Globus pallidus (tissue), 1 donor: ENCODE data around the gene UBE4B.

Experiments used
- DNase-seq: peaks from one replicate; pipeline ENCODE4 v3.0.0-alpha.2; 2015; ENCODE audit warnings: low spot score

Gene UBE4B

DNA sequence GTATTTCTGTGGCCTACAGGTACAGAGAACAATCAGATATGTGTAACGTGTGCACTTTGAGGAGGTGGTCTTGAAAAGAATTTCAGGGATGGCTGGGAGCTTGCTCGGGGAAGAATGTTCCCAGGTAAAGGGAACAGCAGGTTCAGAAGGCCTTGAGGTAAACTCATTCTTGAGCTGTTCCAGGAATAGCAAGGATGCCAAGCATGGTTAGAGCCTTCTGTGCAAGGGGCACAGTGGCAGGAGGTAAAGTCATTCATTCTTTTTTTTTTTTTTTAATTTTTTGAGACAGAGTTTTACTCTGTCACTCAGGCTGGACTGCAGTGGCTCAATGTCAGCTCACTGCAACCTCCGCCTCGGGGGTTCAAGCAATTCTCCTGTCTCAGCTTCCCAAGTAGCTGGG lies 10.0 kb downstream of the UBE4B start:
- DNase-seq = no peak

DNA sequence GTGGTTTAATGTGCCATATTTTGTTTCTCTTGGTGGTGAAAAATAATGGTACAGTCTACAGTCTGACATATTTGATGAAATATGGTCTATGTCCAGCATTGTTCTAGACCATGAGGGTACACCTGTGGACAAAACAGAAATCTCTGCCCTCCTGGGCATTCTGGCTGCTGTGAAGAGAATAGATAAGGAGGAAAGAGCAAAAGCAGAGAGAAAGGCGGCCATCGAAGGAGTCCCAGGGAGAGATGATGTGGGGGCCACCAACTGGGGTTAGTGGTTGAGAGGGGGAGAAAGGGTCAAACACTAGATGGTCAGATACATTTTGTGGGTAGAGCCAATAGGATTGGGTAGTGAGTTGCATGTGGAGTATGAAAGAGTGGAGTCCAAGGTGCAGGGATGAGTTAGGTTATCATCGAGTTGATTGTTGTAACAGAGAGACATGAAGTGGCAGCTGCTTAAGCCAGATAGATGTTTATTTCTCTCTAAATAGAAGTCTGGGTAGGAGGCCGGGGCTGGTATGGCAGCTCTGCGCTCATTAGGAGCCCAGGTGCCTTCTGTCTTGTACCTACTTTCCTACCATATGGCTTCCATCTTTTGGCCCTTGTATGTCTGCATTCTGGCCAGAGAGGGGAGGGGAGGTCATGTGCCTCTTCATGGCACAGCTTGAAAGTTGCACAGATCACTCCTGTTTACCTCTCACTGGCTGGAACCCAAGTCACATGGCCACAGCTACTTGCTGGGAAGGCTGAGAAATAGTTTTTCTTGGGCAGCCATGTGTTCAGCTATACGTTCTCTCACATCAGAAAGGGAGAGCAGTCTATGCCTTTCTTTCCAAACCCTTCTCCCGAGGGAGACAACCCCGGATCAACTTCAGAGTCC lies 13.0 kb downstream of the UBE4B start:
- no peak for DNase-seq

DNA sequence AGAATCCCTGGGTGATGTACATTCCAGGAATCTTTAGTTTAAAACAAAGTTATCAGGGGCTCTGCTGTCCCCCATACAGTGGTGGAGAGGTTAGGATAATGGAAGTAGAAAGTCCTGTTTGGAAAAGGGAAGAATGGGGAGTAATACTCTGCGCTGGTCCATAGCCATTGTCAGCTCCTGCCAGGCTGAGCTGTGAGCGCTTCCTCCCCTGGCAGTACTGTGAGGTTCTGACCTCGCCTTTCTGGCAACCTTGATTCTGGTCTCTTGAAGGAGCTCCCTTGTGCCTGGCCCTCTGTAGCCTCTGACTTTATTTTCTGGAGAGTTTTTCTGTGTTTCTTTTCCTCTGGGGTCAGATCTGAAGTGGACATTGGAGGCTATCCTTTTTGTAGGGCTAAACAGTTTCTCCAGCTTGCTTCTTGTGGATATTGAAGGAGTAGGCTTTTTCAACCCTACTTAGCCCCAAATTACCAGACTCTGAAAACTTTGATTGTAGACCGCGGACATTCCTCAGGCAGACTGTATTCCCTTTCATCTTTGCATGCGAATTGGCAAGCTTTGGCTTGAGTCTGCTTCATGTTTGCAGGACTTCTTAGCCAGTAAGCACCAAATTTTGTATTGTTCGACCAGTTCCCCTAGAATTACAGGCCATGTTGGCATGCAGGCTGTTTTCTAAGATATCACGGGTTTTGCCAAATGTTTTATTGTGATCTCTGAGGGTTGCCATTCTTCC lies 13.8 kb downstream of the UBE4B start:
- no peak for DNase-seq

DNA sequence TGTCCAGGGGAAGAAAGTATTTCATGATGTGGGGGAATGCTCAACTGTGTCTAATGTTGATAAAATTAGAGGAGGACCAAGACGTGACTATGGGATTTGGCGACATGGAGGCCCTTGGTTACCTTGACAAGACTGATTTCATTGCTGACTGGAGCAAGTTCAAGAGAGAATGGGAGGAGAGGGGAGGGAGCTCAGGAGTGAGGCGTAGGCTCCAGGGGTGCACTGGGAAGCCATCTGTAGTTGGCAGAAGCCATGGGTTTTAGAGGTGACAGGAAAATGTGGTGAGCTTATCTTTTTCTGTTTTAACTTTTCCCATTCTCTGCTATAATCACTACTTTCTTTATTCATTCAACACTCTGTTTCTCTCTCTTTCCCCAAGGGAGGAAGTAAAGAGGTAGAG lies 15.8 kb downstream of the UBE4B start:
- no peak for DNase-seq

DNA sequence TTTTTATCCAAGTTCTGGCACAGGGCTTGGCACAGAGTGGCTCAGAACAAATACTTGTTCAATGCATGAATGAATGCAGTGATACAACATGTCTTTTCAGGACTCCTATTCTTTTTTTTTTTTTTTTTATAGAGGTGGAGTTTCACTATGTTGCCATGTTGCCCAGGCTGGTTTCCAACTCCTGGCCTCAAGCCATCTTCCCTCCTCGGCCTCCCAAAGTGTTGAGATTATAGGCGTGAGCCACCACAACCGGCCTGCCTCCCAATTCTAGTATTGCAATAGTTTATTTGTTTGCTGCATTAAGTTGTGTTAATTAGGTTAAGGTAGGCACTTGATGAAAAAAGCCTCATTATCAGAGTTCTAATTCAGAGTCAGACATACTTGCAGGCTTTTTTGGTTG lies 17.9 kb downstream of the UBE4B start:
- no peak for DNase-seq

DNA sequence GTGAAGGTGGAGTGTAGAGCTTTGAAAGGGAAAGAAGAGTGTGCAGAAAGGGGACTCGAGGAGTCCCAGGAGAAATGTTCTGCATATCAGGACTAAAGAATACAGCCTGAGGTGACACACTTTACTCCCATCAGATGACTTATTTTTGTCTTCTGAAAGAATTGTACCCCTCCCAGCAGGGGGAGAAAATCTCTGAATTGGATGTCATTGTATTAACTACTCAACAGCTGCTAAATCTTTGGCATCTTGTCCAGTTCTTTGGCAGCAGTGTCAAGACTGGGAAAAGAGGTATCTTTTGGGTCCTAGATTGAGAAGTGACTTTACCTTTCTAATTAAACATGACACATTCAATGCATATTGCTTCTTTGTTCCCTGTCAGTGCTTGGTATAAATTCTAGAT lies 18.9 kb downstream of the UBE4B start:
- DNase-seq = peak; percentile 35

DNA sequence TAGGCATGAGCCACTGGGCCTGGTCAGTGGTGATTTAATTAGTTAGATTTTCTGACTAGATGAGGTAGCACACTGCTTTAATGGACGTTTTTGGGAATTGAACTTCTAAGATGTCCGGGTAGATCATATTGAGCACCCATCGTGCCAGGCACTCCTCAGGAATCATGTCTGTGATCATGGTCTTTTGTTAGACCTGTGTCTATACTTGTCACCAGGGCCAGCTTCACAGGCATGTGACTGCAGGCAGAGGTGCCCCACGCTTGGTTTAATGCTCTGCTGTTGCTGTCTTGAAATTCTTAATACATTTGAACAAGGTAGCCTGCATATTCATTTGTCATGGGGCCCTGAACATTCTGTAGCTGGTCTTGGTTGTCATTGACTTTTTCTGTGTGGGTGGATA lies 19.6 kb downstream of the UBE4B start:
- no peak for DNase-seq

DNA sequence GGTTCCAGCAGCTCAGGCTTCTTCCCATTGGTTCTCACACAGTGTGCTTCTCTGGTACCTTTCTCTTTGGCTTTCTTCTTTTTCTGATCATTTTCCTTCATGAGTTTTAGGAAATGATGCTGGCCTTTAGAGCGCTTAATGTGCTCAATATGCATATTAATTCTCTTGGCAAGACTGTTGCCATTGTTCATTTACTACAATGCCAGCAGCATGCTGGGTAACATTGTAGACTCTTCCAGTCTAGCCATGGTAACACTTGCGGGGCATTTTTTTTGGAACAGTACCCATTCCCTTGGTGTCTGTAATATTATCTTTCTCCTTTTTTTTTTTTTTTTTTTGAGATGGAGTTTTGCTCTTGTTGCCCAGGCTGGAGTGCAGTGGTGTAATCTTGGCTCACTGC lies 21.7 kb downstream of the UBE4B start:
- DNase-seq = peak; percentile 84

DNA sequence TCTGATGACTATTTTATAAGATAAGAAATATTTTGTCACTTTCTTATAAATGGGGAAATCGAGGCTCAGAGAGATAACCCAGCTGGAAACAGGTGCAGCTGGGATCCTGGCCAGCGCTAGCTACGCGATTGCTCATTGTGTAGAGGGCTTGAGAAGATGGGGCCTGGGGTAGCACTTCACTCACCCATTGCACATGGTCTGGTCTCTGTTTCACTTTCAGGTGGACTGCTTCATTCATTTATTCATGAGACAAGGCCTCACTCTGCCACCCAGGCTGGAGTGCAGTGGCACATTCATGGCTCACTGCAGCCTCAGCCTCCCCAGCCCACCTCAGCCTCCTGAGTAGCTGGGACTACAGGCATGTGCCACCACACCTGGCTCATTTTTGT lies 23.8 kb downstream of the UBE4B start:
- DNase-seq = no peak

DNA sequence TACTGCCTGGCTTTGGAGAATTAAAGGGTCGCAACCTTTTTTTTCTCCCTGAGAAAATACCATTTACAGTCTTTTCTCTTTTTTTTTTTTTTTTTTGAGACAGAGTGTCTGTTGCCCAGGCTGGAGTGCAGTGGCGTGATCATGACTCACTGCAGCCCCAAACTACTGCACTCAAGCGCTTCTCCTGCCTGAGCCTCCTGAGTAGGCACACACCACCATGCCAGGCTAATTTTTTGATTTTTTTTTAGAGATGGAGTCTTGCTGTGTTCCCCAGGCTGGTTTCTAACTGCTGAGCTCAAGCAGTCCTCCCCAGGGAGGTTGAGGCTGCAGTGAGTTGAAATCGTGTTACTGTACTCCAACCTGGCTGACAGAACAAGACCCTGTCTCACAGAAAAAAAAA lies 24.6 kb downstream of the UBE4B start:
- peak; percentile 63 for DNase-seq

DNA sequence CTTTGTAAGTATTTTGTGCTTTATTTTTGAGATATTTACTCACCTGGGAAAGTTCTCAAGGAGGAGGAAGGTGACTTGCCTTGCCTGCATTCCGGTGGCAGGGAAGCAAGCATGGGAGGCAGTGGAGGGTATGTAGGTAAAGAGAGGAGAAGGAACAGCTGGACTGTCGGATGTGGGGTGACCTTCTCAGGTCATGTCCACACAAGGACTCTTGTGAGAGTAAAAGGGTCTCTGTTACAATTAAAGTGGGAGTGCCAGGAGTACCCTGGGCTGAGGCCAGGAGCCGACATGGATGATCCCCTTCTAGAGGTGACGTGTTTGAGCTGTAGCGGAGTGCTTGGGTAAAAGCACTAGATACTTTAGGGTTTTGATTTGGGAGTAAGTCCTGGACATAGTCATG lies 25.0 kb downstream of the UBE4B start:
- no peak for DNase-seq

DNA sequence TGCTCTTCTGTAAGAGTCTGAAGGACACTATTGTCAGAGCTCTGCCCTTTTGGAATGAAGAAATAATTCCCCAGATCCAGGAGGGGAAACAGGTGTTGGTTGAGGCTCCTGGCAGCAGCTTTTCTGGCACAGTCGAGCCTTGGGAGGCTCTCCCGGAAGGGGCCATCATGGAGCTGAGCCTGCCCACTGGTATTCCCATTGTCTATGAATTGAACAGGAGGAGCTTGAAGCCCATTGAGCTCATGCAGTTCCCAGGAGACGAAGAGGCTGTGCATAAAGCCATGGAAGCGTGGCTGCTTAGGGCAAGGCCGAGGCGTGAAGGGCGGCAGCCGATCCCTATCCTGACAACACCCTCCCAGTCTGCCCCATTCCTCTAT lies 26.6 kb downstream of the UBE4B start:
- no peak for DNase-seq

DNA sequence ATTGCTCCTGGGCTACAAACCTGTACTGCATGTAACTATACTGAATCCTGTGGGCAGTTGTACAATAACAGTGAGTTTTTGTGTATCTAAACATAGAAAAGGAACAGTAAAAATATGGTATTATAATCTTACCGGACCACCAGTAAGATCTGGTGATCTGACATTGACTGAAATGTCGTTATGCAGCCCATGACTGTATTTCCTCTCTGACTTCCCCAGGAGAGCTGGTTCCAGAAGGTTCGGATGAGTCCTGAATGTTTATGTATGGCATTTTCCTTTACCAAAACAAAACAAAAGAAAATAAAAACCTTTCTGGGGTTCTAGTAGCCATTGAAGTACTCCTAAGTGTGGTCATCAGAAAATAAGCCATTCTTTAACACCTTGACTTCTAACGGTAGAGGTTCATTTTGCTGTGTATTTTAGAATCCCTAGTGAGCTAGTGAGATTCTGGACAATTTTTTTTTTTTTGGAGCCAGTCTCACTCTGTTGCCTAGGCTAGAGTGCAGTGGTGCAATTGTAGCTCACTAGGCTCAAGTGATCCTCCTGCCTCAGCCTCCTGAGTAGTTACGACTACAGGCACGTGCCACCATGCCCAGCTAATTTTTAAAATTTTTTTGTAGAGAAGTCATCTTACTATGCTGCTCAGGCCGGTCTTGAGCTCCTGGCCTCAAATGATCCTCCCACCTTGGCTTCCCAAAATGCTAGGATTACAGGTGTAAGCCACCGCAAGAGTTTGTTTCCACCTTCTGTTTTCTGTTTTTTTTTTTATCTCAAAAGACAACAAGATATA lies 27.7 kb downstream of the UBE4B start:
- no peak for DNase-seq

DNA sequence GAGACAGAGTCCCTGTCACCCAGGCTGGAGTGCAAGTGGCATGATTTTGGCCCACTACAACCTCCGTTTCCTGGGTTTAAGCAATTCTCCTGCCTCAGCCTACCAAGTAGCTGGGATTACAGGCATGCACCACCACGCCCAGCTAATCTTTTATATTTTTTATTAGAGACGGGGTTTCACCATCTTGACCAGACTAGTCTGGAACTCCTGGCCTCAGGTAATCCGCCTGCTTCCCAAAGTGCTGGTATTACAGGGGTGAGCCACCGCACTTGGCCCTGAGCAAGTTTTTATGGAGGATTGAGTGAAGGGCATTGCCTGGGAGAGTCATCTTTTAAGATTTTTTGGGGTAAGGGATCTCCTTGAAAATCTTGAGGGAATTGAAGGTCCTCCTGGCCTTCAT lies 28.5 kb downstream of the UBE4B start:
- DNase-seq = no peak

DNA sequence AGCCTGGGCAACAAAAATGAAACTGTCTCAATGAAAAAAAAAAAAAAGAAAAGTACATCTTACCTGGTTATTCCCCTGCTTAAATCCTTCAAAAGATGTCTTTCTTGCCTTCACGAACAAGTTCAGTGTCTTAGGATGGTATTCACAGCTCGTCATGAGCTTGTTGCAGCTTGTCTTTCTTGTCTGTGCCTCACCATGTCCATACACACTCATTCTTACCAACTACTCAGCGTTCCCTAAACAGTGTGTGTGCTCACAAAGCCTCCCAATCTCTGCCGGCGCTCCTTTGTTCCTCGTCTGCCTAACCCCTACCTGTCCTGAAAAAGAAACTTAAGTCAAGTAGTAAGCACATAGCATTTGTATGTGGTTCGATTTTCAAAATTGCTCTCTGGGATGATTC lies 31.1 kb downstream of the UBE4B start:
- no peak for DNase-seq

DNA sequence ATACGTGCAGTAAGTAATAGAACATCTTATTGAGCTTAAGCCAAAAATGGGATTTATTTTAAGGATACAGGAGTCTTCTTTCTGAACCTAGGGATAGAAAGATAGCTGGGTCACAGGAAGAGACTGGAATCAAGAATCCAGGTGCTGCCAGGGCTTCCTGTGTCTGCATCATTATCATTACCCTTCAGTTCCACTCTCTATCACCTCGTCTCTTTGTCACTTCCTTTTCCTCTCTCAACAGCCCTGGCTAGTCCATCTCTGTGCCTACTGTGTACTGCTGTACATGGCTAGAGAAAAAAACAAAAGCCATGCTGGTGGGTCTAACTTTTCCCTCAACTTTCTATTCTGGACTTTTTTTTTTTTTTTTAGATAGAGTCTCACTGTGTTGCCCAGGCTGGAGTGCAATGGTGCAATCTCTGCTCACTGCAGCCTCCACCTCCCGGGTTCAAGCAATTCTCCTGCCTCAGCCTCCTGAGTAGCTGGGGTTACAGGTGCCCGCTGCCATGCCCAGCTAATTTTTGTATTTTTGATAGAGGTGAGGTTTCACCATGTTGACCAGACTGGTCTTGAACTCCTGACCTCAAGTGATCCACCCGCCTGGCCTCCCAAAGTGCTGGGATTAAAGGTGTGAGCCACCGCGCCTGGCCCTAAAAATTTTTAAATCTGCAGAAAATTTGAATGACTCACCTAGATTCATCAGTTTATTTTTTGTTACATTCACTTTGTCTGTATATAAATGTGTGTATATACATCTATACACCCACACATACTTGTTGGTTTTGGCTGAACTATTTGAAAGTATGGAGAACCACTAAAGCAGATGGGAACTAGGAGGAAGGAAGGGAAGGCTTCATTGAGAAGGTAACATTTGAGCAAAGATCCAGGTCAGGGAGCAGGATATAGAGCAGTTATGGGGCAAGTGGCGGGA lies 31.9 kb downstream of the UBE4B start:
- no peak for DNase-seq

DNA sequence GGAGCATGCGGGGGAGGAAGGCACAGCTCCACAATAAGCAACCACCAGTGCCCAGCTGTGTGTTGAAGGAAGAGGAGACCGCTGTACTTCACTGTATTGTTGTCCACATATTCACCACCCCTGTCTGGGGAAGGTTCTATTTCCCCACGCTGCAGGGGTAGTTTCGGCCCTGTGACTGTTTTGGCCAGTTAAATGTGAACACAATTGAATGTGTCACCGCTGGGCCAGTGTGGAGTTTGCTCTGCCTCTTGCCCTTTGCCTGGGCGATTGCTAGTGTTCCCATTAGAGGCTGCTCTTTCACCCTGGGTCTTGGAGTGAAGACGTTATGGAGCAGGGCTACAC lies 32.6 kb downstream of the UBE4B start:
- DNase-seq = peak; percentile 71

DNA sequence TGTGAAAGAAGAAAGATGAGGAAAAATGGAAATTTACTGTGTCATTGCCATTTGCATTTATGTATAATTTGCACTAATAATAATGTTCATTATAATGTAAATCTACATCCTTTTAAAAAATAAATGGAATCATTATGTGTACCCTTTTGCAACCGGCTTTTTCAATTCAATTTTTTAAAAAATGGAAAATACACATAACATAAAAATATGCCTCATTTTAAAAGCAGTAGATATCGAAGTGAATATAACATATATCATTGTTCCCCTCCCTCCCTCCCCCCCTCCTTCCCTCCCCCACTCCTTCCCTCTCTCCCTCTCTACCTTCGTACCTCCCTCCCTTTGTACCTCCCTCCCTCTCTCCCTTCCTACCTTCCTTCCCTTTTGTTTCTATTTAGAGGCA lies 33.0 kb downstream of the UBE4B start:
- DNase-seq = no peak

DNA sequence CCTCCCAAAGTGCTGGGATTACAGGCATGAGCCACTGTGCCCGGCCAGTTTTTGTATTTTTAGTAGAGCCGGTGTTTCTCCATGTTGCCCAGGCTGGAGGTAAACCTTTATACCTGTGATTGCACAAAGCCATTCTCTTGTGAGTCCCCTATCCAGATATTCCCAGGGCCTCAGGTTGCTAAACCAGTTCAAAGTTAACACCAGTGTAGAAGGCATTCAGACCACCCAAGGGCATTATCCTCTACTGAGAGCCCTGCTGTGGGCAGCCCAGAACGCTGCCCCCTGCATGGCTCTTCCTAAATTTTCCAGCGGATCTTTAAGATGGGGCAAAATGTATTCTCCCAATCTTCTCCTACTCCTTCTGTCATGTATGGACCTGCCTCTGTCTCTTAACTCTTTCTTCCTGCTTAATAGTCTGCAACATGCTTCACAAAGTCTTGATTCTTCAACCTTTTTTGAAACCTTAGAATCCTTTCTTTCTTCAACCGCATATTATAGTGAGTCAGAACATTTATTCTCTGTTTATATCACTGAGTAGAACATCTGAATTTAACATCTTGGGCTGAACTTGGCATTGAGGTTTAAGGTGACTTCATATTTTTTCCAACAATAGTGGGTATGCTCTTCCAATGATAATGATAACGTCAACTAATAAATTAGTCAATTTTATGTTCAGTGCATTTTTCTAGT lies 36.0 kb downstream of the UBE4B start:
- no peak for DNase-seq

DNA sequence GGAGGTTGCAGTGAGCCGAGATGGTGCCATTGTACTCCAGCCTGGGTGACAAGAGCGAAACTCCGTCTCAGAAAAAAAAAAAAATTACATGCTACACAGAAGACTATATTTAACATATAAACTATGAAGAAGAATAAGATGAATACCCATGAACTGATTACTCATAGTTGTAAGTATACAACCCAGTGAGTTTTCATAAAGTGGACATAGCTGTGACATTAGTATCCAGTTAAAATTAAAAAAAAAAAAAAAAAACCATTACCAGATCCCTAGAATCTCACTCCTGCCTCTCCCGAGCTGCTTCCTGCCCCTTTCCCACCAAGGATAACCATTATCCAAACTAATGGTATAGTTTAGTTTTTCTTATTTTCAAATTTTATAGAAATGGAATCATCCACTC lies 37.4 kb downstream of the UBE4B start:
- DNase-seq = no peak

DNA sequence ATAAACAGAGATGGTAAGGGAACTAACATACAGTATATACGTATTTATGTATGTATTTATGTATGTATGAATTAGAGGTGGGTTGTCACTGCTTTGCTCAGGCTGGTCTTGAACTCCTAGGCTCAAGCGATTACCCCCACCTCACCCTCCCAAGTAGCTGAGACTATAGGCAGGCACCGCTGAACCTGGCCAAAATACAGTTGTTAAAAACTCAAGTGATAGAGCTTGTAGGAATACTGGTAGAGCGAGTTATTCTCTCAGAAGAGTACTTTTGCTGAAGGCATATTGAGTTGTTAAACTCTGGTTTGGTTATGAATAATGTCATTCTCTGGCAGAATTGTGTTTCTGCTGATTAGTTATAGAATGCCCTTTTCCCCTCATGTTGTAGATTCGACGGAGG lies 38.9 kb downstream of the UBE4B start:
- DNase-seq = no peak
